ENCODE results near the gene RNF25. TPM values are rescaled to one million over a fixed set of nuclear protein-coding genes. Genes with fewer than 3 reads are reported as not detected.

The RNF25 gene
- total RNA-seq (2022; extraction: Qiagen RNA extraction; ENCODE audit: low read depth) = 46.9 to 55.8 TPM (median 48.2 TPM) in 5 replicates

GRCh38 chr2:218671654-218672566 is at the start of gene RNF25, which contains the start of gene STK36:
Gene RNF25, minus strand, starts transcription at chr2:218672002. Its CDS starts 32 bp downstream, at chr2:218671970.
Gene STK36, plus strand, starts transcription at chr2:218672086. Its CDS starts 744 bp downstream, at chr2:218672830.

GRCh38 chr2:218710687-218711549 is 39.1 kb upstream of the RNF25 start, which contains the start of gene TTLL4:
Gene TTLL4, plus strand, starts transcription at chr2:218710835. Its CDS starts 26,842 bp downstream, at chr2:218737677.

GRCh38 chr2:218659258-218659987 is 12.4 kb downstream of the RNF25 start, which contains the start of the genes BCS1L and ZNF142:
Gene BCS1L, plus strand, starts transcription at chr2:218659683. Its CDS starts 1,305 bp downstream, at chr2:218660988.
Gene ZNF142, minus strand, starts transcription at chr2:218659623. Its CDS starts 3,194 bp downstream, at chr2:218656429.

Other genes starting within 250 kb of the RNF25 start
- gene USP37, start 103.7 kb downstream of the RNF25 start, total RNA-seq (2022; extraction: Qiagen RNA extraction; ENCODE audit: low read depth) = 3.6 to 5.9 TPM (median 5.2 TPM) in 5 replicates
- 38.7 to 43.9 TPM (median 39.6 TPM) in 5 replicates for gene CNOT9, start 103.2 kb downstream of the RNF25 start, total RNA-seq (2022; extraction: Qiagen RNA extraction; ENCODE audit: low read depth)
- gene PLCD4, start 64.1 kb downstream of the RNF25 start, total RNA-seq (2022; extraction: Qiagen RNA extraction; ENCODE audit: low read depth) = 0.29 to 0.68 TPM (median 0.44 TPM) in 5 replicates
- gene ZNF142, start 12.4 kb downstream of the RNF25 start, total RNA-seq (2022; extraction: Qiagen RNA extraction; ENCODE audit: low read depth) = 12.4 to 18.9 TPM (median 17.5 TPM) in 5 replicates
- gene BCS1L, start 12.3 kb downstream of the RNF25 start, total RNA-seq (2022; extraction: Qiagen RNA extraction; ENCODE audit: low read depth) = 38.3 to 52.9 TPM (median 45.0 TPM) in 5 replicates
- 8.6 to 11.9 TPM (median 10.5 TPM) in 5 replicates for gene STK36, start 84 bp upstream of the RNF25 start, total RNA-seq (2022; extraction: Qiagen RNA extraction; ENCODE audit: low read depth)
- gene TTLL4, start 38.8 kb upstream of the RNF25 start, total RNA-seq (2022; extraction: Qiagen RNA extraction; ENCODE audit: low read depth) = 22.1 to 27.1 TPM (median 25.3 TPM) in 5 replicates
- gene CYP27A1, start 110.1 kb upstream of the RNF25 start, total RNA-seq (2022; extraction: Qiagen RNA extraction; ENCODE audit: low read depth) = 0.11 to 0.32 TPM (median 0.15 TPM) in 5 replicates
- gene PRKAG3, start 159.8 kb upstream of the RNF25 start, total RNA-seq (2022; extraction: Qiagen RNA extraction; ENCODE audit: low read depth) = not detected in 5 replicates
- 0.14 to 0.36 TPM (median 0.26 TPM) in 5 replicates for gene WNT6, start 187.8 kb upstream of the RNF25 start, total RNA-seq (2022; extraction: Qiagen RNA extraction; ENCODE audit: low read depth)
- 0.07 to 0.23 TPM in 2 of 5 replicates, not detected in the others for gene WNT10A, start 208.8 kb upstream of the RNF25 start, total RNA-seq (2022; extraction: Qiagen RNA extraction; ENCODE audit: low read depth)

Data from A549 treated with GW870086 at 1 μM for 4 hours (cell line).